IMR-90 (cell line): ENCODE measurements around the gene HSPA13. TPM values are rescaled to one million over a fixed set of nuclear protein-coding genes. Genes with fewer than 3 reads are reported as not detected.
A peak's percentile ranks its signal among the peaks of the same experiment; 100 is the strongest.

Source experiments
- ATAC-seq: fragments of 200-7000 bp; cut with Tn5 transposase; 2 replicates; pipeline ENCODE4 v1.9.1; 2020; ENCODE audit warnings: low read depth, mild to moderate bottlenecking, moderate library complexity
- BruUV-seq: library from RNA; stranded (reverse); fragments of 400-500 nt; replicated peaks from 2 replicates; lab custom pipeline; 2021; lab: Mats Ljungman, UMichigan
- CTCF ChIA-PET: fragments of 300-600 bp; formaldehyde crosslinking; extraction: SDS; loops from one replicate; lab custom pipeline; 2021; ENCODE audit warnings: antibody characterized with exemption; lab: Yijun Ruan, JAX
- POLR2A ChIA-PET: fragments of 300-600 bp; sonication (Branson Sonifier 250); formaldehyde crosslinking; loops from one replicate; lab custom pipeline; 2022; ENCODE audit warnings: antibody characterized with exemption; ENCODE audit not compliant: unreplicated experiment; lab: Charles Lee
- DNase-seq: peaks from one replicate; pipeline ENCODE4 v3.0.0; 2013
- H2AFZ ChIP-seq: replicated peaks from 2 replicates; pipeline ENCODE3; 2013; ENCODE audit warnings: low read length, mild to moderate bottlenecking; ENCODE audit not compliant: poor library complexity
- H2AK5ac ChIP-seq: 2 replicates; pipeline ENCODE4 v1.6.1; 2013; ENCODE audit warnings: low read depth, low read length, inconsistent platforms
- H2AK9ac ChIP-seq: replicated peaks from 2 replicates; pipeline ENCODE3; 2013; ENCODE audit warnings: mild to moderate bottlenecking, low read depth, low read length, moderate library complexity; ENCODE audit not compliant: poor library complexity
- H2BK120ac ChIP-seq: 2 replicates; pipeline ENCODE4 v1.6.1; 2013; ENCODE audit warnings: low read depth, low read length, inconsistent platforms
- H2BK15ac ChIP-seq: 3 replicates; pipeline ENCODE4 v1.6.1; 2013; ENCODE audit warnings: low read depth, low read length, inconsistent platforms
- H2BK20ac ChIP-seq: 2 replicates; pipeline ENCODE4 v1.6.1; 2013; ENCODE audit warnings: low read depth, mild to moderate bottlenecking, inconsistent platforms, low read length, moderate library complexity
- H2BK5ac ChIP-seq: 2 replicates; pipeline ENCODE4 v1.6.1; 2013; ENCODE audit warnings: mild to moderate bottlenecking, low read depth, low read length, inconsistent platforms; ENCODE audit not compliant: poor library complexity, severe bottlenecking
- H3K14ac ChIP-seq: replicated peaks from 2 replicates; pipeline ENCODE4 v1.6.1; 2013; ENCODE audit warnings: low read depth, low read length, inconsistent platforms
- H3K18ac ChIP-seq: 2 replicates; pipeline ENCODE4 v1.6.1; 2013; ENCODE audit warnings: low read depth, low read length, control low read depth
- H3K23ac ChIP-seq: 2 replicates; pipeline ENCODE4 v1.6.1; 2013; ENCODE audit warnings: low read depth, low read length, inconsistent platforms
- H3K27ac ChIP-seq: 2 replicates; pipeline ENCODE4 v1.5.1; 2013; ENCODE audit warnings: mild to moderate bottlenecking, control low read depth, low read length; ENCODE audit not compliant: insufficient read depth
- H3K27me3 ChIP-seq: 2 replicates; pipeline ENCODE4 v1.6.1; 2013; ENCODE audit warnings: low read length; ENCODE audit not compliant: control insufficient read depth, insufficient read depth
- H3K36me3 ChIP-seq: 2 replicates; pipeline ENCODE4 v1.6.1; 2013; ENCODE audit warnings: low read length, mixed read lengths; ENCODE audit not compliant: control insufficient read depth, insufficient read depth
- H3K4ac ChIP-seq: 2 replicates; pipeline ENCODE4 v1.6.1; 2013; ENCODE audit warnings: low read depth, low read length, inconsistent platforms
- H3K4me1 ChIP-seq: 2 replicates; pipeline ENCODE4 v1.6.1; 2013; ENCODE audit warnings: low read length, mixed read lengths; ENCODE audit not compliant: control insufficient read depth, insufficient read depth
- H3K4me2 ChIP-seq: 2 replicates; pipeline ENCODE4 v1.6.1; 2013; ENCODE audit warnings: low read depth, mild to moderate bottlenecking, control low read depth, low read length, moderate library complexity
- H3K4me3 ChIP-seq: 2 replicates; pipeline ENCODE4 v1.5.1; 2013; ENCODE audit warnings: low read depth, mild to moderate bottlenecking, control low read depth, low read length, moderate library complexity; ENCODE audit not compliant: insufficient read depth
- H3K56ac ChIP-seq: 2 replicates; pipeline ENCODE4 v1.6.1; 2013; ENCODE audit warnings: low read length, inconsistent platforms; ENCODE audit not compliant: insufficient read depth; ENCODE audit errors: extremely low read depth
- H3K79me1 ChIP-seq, 2 experiments: 2 replicates each; pipeline ENCODE4 v1.6.1; 2013; ENCODE audit warnings: low read length in 2 of 2, inconsistent platforms in 1 of 2, low read depth in 1 of 2
- H3K9ac ChIP-seq: 2 replicates; pipeline ENCODE4 v1.6.1; 2013; ENCODE audit warnings: low read depth, low read length, control low read depth
- H3K9me1 ChIP-seq: 2 replicates; pipeline ENCODE4 v1.6.1; 2013; ENCODE audit warnings: low read length, inconsistent platforms; ENCODE audit not compliant: insufficient read depth
- H3K9me3 ChIP-seq: 2 replicates; pipeline ENCODE4 v1.6.1; 2013; ENCODE audit warnings: low read length; ENCODE audit not compliant: control insufficient read depth, insufficient read depth
- H4K20me1 ChIP-seq: 2 replicates; pipeline ENCODE4 v1.6.1; 2013; ENCODE audit warnings: low read length, inconsistent platforms; ENCODE audit not compliant: insufficient read depth
- H4K5ac ChIP-seq: 2 replicates; pipeline ENCODE4 v1.6.1; 2013; ENCODE audit warnings: mild to moderate bottlenecking, low read depth, low read length, control low read depth
- H4K8ac ChIP-seq, 2 experiments: 2 replicates each; pipeline ENCODE4 v1.6.1; 2013; ENCODE audit warnings: low read depth in 2 of 2, low read length in 2 of 2, control low read depth in 1 of 2, inconsistent platforms in 1 of 2
- H4K91ac ChIP-seq: 2 replicates; pipeline ENCODE4 v1.6.1; 2013; ENCODE audit warnings: low read depth, low read length, inconsistent platforms; ENCODE audit not compliant: insufficient read depth
- BHLHE40 ChIP-seq: fragments of 150-350 bp; IDR thresholded peaks from 2 replicates; pipeline ENCODE4 v1.6.1; 2016; ENCODE audit warnings: mild to moderate bottlenecking, low read depth, low read length
- CEBPB ChIP-seq: IDR thresholded peaks from 2 replicates; pipeline ENCODE4 v1.6.1; 2012; ENCODE audit warnings: low read depth, low read length, improper control_type of control experiment
- CHD1 ChIP-seq: IDR thresholded peaks from 2 replicates; pipeline ENCODE4 v1.6.1; 2012; ENCODE audit warnings: low read depth, low read length, improper control_type of control experiment
- CTCF ChIP-seq: conservative IDR thresholded peaks from 2 replicates; pipeline ENCODE4 v1.5.1; 2012; ENCODE audit warnings: mild to moderate bottlenecking, low read depth, low read length, improper control_type of control experiment
- ELK1 ChIP-seq: fragments of 150-350 bp; IDR thresholded peaks from 2 replicates; pipeline ENCODE4 v1.6.1; 2016; ENCODE audit warnings: low read depth, mild to moderate bottlenecking, low read length, moderate library complexity, borderline replicate concordance
- FOS ChIP-seq: fragments of 150-350 bp; IDR thresholded peaks from 2 replicates; pipeline ENCODE4 v1.6.1; 2016; ENCODE audit warnings: low read depth, low read length
- MAFK ChIP-seq: IDR thresholded peaks from 2 replicates; pipeline ENCODE4 v1.6.1; 2012; ENCODE audit warnings: low read depth, low read length, improper control_type of control experiment
- MAZ ChIP-seq: IDR thresholded peaks from 2 replicates; pipeline ENCODE4 v1.6.1; 2012; ENCODE audit warnings: low read depth, mild to moderate bottlenecking, low read length, improper control_type of control experiment, moderate library complexity, borderline replicate concordance
- MXI1 ChIP-seq: IDR thresholded peaks from 2 replicates; pipeline ENCODE4 v1.6.1; 2012; ENCODE audit warnings: low read depth, mild to moderate bottlenecking, low read length, moderate library complexity, borderline replicate concordance
- NFE2L2 ChIP-seq: fragments of 150-350 bp; IDR thresholded peaks from 2 replicates; pipeline ENCODE4 v1.6.1; 2016; ENCODE audit warnings: low read depth, mild to moderate bottlenecking, low read length
- POLR2A ChIP-seq: IDR thresholded peaks from 2 replicates; pipeline ENCODE4 v1.6.1; 2012; ENCODE audit warnings: mild to moderate bottlenecking, low read depth, low read length
- RAD21 ChIP-seq: IDR thresholded peaks from 2 replicates; pipeline ENCODE4 v1.6.1; 2012; ENCODE audit warnings: low read length, improper control_type of control experiment
- RCOR1 ChIP-seq: IDR thresholded peaks from 2 replicates; pipeline ENCODE4 v1.6.1; 2012; ENCODE audit warnings: mild to moderate bottlenecking, low read length, improper control_type of control experiment; ENCODE audit not compliant: insufficient replicate concordance
- RFX5 ChIP-seq: IDR thresholded peaks from 2 replicates; pipeline ENCODE4 v1.8.0; 2012; ENCODE audit warnings: low read depth, mild to moderate bottlenecking, low read length, moderate library complexity
- SMC3 ChIP-seq: fragments of 150-350 bp; IDR thresholded peaks from 2 replicates; pipeline ENCODE4 v1.6.1; 2016; ENCODE audit warnings: low read depth, mild to moderate bottlenecking, antibody characterized with exemption, low read length, moderate library complexity
- USF2 ChIP-seq: fragments of 150-350 bp; IDR thresholded peaks from 2 replicates; pipeline ENCODE4 v1.6.1; 2017; ENCODE audit warnings: mild to moderate bottlenecking, antibody characterized with exemption, low read length, low read depth
- WGBS, 2 experiments: methylation state at CpG; one replicate each; pipeline versions ENCODE4 v1.1.5 to v1.1.7; 2013; ENCODE audit warnings: missing lambda C conversion rate in 2 of 2; ENCODE audit not compliant: insufficient read length in 1 of 2; ENCODE audit errors: extremely low coverage in 2 of 2; 5-methylcytosine and 5-hydroxymethylcytosine counted together
- dilution Hi-C: fragments of 300-500 bp; cut with HindIII; formaldehyde crosslinking; loops from one replicate; pipeline ENCODE4 v1.14.3; 2018; ENCODE audit warnings: low sequenced_read_pairs; ENCODE audit not compliant: unreplicated experiment
- in situ Hi-C: fragments of 300-500 bp; cut with MboI; formaldehyde crosslinking; loops from 3 replicates; pipeline ENCODE4 v1.14.3; 2019; ENCODE audit warnings: low sequenced_read_pairs, inconsistent platforms, mixed read lengths
- intact Hi-C: fragments of 100-400 bp; cut with micrococcal nuclease; formaldehyde crosslinking; loops from 2 replicates; pipeline ENCODE4 v1.10.0; 2022
- polyA plus RNA-seq, 3 experiments: library from polyadenylated mRNA; depleted of rRNA; stranded (reverse); fragments of >200 nt; gene quantifications; 2 replicates each; pipeline ENCODE4 v1.2.3, GENCODE V29; 2012; ENCODE audit warnings: low replicate concordance in 1 of 3
- total RNA-seq: library from RNA; depleted of rRNA; stranded (reverse); fragments of >200 nt; gene quantifications from 2 replicates; pipeline ENCODE4 v1.2.3, GENCODE V29; 2012

Gene HSPA13
- total and polyA plus RNA-seq, 2 of the 4 experiments (the other 2 are of a cell fraction), result 16.3 to 43.7 TPM

- Histone ChIP-seq H2BK20ac (no peak overlapping the region), H3K4me1 (no peaks in the 10 kb centered on the region), H4K5ac (peak overlapping the region; percentile 26; the same call in 1 of the 2 replicates), H3K27ac (peak overlapping the region; percentile 77), H3K4me3 (peak overlapping the region; percentile 72), H4K8ac (peak overlapping the region; percentile 31 to 77; a peak in 1 of 4 replicates), H2BK120ac (no peak overlapping the region), H3K9ac (peak overlapping the region; percentile 84), H3K23ac (no peak overlapping the region), H2AK5ac (no peak overlapping the region), H3K27me3 (no peaks in the 10 kb centered on the region), H4K91ac (peak overlapping the region; percentile 68; the same call in 1 of the 2 replicates), H2AK9ac (peak overlapping the region; percentile 68), H3K9me3 (no peaks in the 10 kb centered on the region), H4K20me1 (no peaks in the 10 kb centered on the region; the same call in 1 of the 2 replicates), H2BK15ac (no peak overlapping the region), H2BK5ac (peak overlapping the region; percentile 61), H3K79me1 (peaks cover 21% of the 10 kb centered on the region in 2 experiments; a peak in 3 of 4 replicates), H3K14ac (peak overlapping the region; percentile 44), H3K56ac (peak overlapping the region; percentile 68; the same call in 1 of the 2 replicates), H3K36me3 (peaks cover 6% of the 10 kb centered on the region), H2AFZ (peak overlapping the region; percentile 89), H3K4me2 (peak overlapping the region; percentile 71), H3K18ac (no peak overlapping the region), H3K9me1 (no peaks in the 10 kb centered on the region; the same call in 1 of the 2 replicates), H3K4ac (peak overlapping the region; percentile 86)
- intact Hi-C loops (loop anchor here (5.0 kb wide), 1 partner anchor 685 kb away; no protein-coding TSS in a partner anchor), dilution Hi-C loops (no loop called here), in situ Hi-C loops (loop anchor here (25.0 kb wide), 1 partner anchor 705 kb away; no protein-coding TSS in a partner anchor)
- DNase-seq (peak; percentile 11), ATAC-seq (no peak; the same call in 1 of the 2 replicates)
- POLR2A ChIA-PET, result no interaction called here
- BruUV-seq, result no TSS peak
- no peak for TF ChIP-seq RAD21
- no peak for TF ChIP-seq MAZ
- no peak for TF ChIP-seq SMC3
- no peak for TF ChIP-seq BHLHE40
- TF ChIP-seq POLR2A, result no peak; the same call in 1 of the 2 replicates
- no peak for TF ChIP-seq FOS
- TF ChIP-seq ELK1, result no peak
- TF ChIP-seq MAFK, result no peak
- no peak for TF ChIP-seq NFE2L2
- no peak for TF ChIP-seq RFX5
- no peak for TF ChIP-seq CEBPB
- no peak for TF ChIP-seq MXI1
- TF ChIP-seq CTCF, result no peak
- no peak for TF ChIP-seq USF2
- no peak for TF ChIP-seq CHD1
- TF ChIP-seq RCOR1, result no peak
- WGBS, 2 experiments, result no CpG with 5 or more reads among the region's 9 CpGs
- CTCF ChIA-PET, result interaction anchor here (0.6 to 1.0 kb wide), 3 partner anchors 18 to 1099 kb away, joined by 3 to 5 read pairs (median 4); no protein-coding TSS in a partner anchor
Measured at GRCh38 chr21:14382486-14382834, 486 bp downstream of the HSPA13 start.
